ENCODE data around the gene HINFP. TPM values are rescaled to one million over a fixed set of nuclear protein-coding genes. Genes with fewer than 3 reads are reported as not detected.
A peak's percentile ranks its signal among the peaks of the same experiment; 100 is the strongest.

HINFP gene
- total and polyA plus RNA-seq, 9 of the 15 experiments (the other 6 are each of a cell fraction or from before 2014, with no cell fraction given), result 13.8 to 34.1 (median 22.5) TPM

DNA sequence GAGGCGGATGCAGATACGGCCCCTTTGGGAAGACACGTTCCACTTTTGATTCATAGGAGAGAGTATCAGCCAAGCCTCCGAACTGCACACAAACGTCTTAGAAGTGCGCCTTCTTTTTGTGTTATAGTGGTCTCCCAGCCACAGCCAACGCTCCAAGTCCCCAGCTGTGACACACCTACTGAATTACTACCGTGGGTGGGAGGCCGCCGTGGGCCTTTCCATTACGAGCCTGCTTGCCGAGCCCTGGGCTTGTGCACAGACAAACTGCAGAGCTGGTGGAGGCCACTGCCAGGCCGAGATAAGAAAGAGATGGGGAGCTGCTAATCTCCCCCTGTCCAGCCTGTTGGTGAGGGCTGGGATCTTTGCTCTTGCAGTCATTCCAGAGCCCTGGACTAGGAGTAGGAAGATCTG is 35.9 kb upstream of the HINFP start (continued):
- TF ChIP-seq LCOR (CRISPR knock-in tag; IDR thresholded peaks at IDR 0.05) (no peak), SFPQ (IDR thresholded peaks at IDR 0.05; ENCODE audit: low read depth, low read length) (no peak), TCF7L2 (IDR thresholded peaks at IDR 0.05; ENCODE audit: low read depth, low read length) (no peak), SP1 (CRISPR knock-in tag; IDR thresholded peaks at IDR 0.05) (peak; percentile 52; the same call in 1 of the 2 replicates), ZEB2 (IDR thresholded peaks at IDR 0.05) (no peak), U2AF1 (optimal IDR thresholded peaks at IDR 0.05; ENCODE audit: low read depth, low read length) (no peak), MCM3 (IDR thresholded peaks at IDR 0.05) (no peak), ZNF23 (CRISPR knock-in tag; IDR thresholded peaks at IDR 0.05) (no peak), TBP (optimal IDR thresholded peaks at IDR 0.05; ENCODE audit: low read depth, low read length) (no peak), CSDE1 (IDR thresholded peaks at IDR 0.05) (no peak), ZNF263 (CRISPR knock-in tag; IDR thresholded peaks at IDR 0.05; ENCODE audit: borderline replicate concordance) (no peak), CHD1 (IDR thresholded peaks at IDR 0.05; ENCODE audit: low read length) (no peak), SMARCA5 (IDR thresholded peaks at IDR 0.05) (no peak), NCOR1 (IDR thresholded peaks at IDR 0.05) (peak; percentile 94), PRPF4 (IDR thresholded peaks at IDR 0.05; ENCODE audit: insufficient read depth, low read depth, low read length, poor library complexity, severe bottlenecking) (no peak), ZNF586 (CRISPR knock-in tag; conservative IDR thresholded peaks at IDR 0.05) (no peak), PHF20 (IDR thresholded peaks at IDR 0.05; ENCODE audit: partially characterized antibody) (no peak), RFX5 (IDR thresholded peaks at IDR 0.05; ENCODE audit: low read depth, low read length) (no peak), NFATC3 (IDR thresholded peaks at IDR 0.05) (no peak), POLR3A (IDR thresholded peaks at IDR 0.05; ENCODE audit: borderline replicate concordance, extremely low read depth, insufficient read depth, insufficient read length) (no peak), NFIC (IDR thresholded peaks at IDR 0.05) (peak; percentile 87), SMAD3 (CRISPR knock-in tag; conservative IDR thresholded peaks at IDR 0.05) (no peak), DEAF1 (CRISPR knock-in tag; IDR thresholded peaks at IDR 0.05) (no peak), PATZ1 (CRISPR knock-in tag; IDR thresholded peaks at IDR 0.05; ENCODE audit: borderline replicate concordance) (no peak)
- TF ChIP-seq, protein P1, sequence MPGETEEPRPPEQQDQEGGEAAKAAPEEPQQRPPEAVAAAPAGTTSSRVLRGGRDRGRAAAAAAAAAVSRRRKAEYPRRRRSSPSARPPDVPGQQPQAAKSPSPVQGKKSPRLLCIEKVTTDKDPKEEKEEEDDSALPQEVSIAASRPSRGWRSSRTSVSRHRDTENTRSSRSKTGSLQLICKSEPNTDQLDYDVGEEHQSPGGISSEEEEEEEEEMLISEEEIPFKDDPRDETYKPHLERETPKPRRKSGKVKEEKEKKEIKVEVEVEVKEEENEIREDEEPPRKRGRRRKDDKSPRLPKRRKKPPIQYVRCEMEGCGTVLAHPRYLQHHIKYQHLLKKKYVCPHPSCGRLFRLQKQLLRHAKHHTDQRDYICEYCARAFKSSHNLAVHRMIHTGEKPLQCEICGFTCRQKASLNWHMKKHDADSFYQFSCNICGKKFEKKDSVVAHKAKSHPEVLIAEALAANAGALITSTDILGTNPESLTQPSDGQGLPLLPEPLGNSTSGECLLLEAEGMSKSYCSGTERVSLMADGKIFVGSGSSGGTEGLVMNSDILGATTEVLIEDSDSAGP (CRISPR knock-in tag; IDR thresholded peaks at IDR 0.05), result no peak; the same call in none of the 2 replicates
